Tibial nerve (tissue), 4 donors: Measurements from ENCODE around the gene NHEJ1. TPM values are rescaled to one million over a fixed set of nuclear protein-coding genes. Genes with fewer than 3 reads are reported as not detected.

Experiments
- DNase-seq, 2 donors: peaks; one replicate each; pipeline ENCODE4 v3.0.0-alpha.2; 2019; ENCODE audit warnings: low spot score in 2 of 2
- H3K27ac ChIP-seq, 4 donors: fragments of 200-600 bp; sonication (generic) in 3 of 4; one replicate each; pipeline ENCODE4 v1.5.1; 2017 to 2019; ENCODE audit warnings: mild to moderate bottlenecking in 1 of 4
- H3K27me3 ChIP-seq, 2 donors: fragments of 200-600 bp; sonication (generic) in 1 of 2; one replicate each; pipeline versions ENCODE4 v1.5.1 to v1.6.0; 2017 to 2019
- H3K36me3 ChIP-seq, 3 donors: fragments of 200-600 bp; sonication (generic); one replicate each; pipeline ENCODE4 v1.5.1; 2018 to 2019
- H3K4me1 ChIP-seq, 4 donors: fragments of 200-600 bp; sonication (generic) in 3 of 4; one replicate each; pipeline ENCODE4 v1.5.1; 2017 to 2019
- H3K4me3 ChIP-seq, 4 donors: fragments of 200-600 bp; sonication (generic) in 3 of 4; one replicate each; pipeline ENCODE4 v1.5.1; 2017 to 2019; ENCODE audit warnings: mild to moderate bottlenecking in 1 of 4, moderate library complexity in 1 of 4
- H3K9me3 ChIP-seq, 4 donors: fragments of 200-600 bp; sonication (generic) in 3 of 4; one replicate each; pipeline ENCODE4 v1.5.1; 2017 to 2019
- EP300 ChIP-seq, 2 donors: sonication (generic); formaldehyde crosslinking; IDR thresholded peaks; one replicate each; pipeline ENCODE4 v1.6.1; 2017; ENCODE audit warnings: antibody characterized with exemption in 2 of 2, mild to moderate bottlenecking in 1 of 2
- POLR2A ChIP-seq, 2 donors: fragments of 450-650 bp; IDR thresholded peaks; one replicate each; pipeline ENCODE4 v1.6.1; 2017; ENCODE audit warnings: antibody characterized with exemption in 2 of 2, mild to moderate bottlenecking in 2 of 2, moderate library complexity in 2 of 2
- WGBS, 2 donors: methylation state at CpG; one replicate each; pipeline ENCODE4 v1.1.5; 2018; 5-methylcytosine and 5-hydroxymethylcytosine counted together
- total RNA-seq, 4 donors: library from RNA; depleted of rRNA; stranded (reverse); fragments of >200 nt; gene quantifications; one replicate each; pipeline ENCODE4 v1.1.0, GENCODE V29; 2016
- TF ChIP-seq, protein P1 (sequence below), 5 experiments: fragments of 200-600 bp in 3 of 5; fragments of 450-650 bp in 2 of 5; sonication (generic) in 3 of 5; IDR thresholded peaks; one replicate each; pipeline ENCODE4 v1.5.1; 2016 to 2019; ENCODE audit warnings: antibody characterized with exemption in 5 of 5, mild to moderate bottlenecking in 3 of 5, moderate library complexity in 2 of 5

NHEJ1 gene
- total RNA-seq, 4 donors from 2014 or later = 12.9 to 27.4 (median 17.6) TPM

- peak overlapping the region; percentile 97 to 99 (median 98) for H3K27ac ChIP-seq
- 15 to 18% methylated on average over 19 to 22 of the region's 22 CpGs for WGBS, 2 donors
- no peaks in the 10 kb centered on the region for H3K27me3 ChIP-seq
- TF ChIP-seq, protein P1, sequence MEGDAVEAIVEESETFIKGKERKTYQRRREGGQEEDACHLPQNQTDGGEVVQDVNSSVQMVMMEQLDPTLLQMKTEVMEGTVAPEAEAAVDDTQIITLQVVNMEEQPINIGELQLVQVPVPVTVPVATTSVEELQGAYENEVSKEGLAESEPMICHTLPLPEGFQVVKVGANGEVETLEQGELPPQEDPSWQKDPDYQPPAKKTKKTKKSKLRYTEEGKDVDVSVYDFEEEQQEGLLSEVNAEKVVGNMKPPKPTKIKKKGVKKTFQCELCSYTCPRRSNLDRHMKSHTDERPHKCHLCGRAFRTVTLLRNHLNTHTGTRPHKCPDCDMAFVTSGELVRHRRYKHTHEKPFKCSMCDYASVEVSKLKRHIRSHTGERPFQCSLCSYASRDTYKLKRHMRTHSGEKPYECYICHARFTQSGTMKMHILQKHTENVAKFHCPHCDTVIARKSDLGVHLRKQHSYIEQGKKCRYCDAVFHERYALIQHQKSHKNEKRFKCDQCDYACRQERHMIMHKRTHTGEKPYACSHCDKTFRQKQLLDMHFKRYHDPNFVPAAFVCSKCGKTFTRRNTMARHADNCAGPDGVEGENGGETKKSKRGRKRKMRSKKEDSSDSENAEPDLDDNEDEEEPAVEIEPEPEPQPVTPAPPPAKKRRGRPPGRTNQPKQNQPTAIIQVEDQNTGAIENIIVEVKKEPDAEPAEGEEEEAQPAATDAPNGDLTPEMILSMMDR (IDR thresholded peaks at IDR 0.05) = no peak
- TF ChIP-seq POLR2A (IDR thresholded peaks at IDR 0.05) (no peak), EP300 (IDR thresholded peaks at IDR 0.05) (no peak)
- peaks cover 0 to 23% (median 12%) of the 10 kb centered on the region in 4 donors for H3K4me1 ChIP-seq
- DNase-seq = peak in 1 of 2 donors; percentile 78
- H3K36me3 ChIP-seq = peaks cover 0 to 43% (median 9%) of the 10 kb centered on the region in 3 donors
- H3K9me3 ChIP-seq = no peaks in the 10 kb centered on the region
- H3K4me3 ChIP-seq = peak overlapping the region; percentile 68 to 82 (median 76)
Observed at GRCh38 chr2:219207134-219207883, 46.7 kb upstream of the NHEJ1 start.

GRCh38 chr2:219206328-219207133 lies 45.9 kb upstream of the NHEJ1 start, which contains the start of gene ZFAND2B:
Gene ZFAND2B, plus strand, starts transcription at chr2:219206782. Its CDS starts 206 bp downstream, at chr2:219206988.
- Histone ChIP-seq H3K36me3 (peaks cover 0 to 37% (median 9%) of the 10 kb centered on the region in 3 donors), H3K9me3 (no peaks in the 10 kb centered on the region), H3K27me3 (no peaks in the 10 kb centered on the region), H3K4me1 (peaks cover 0 to 23% (median 12%) of the 10 kb centered on the region in 4 donors), H3K4me3 (peak within 1 kb of the TSS; percentile 68 to 82 (median 76)), H3K27ac (peak within 1 kb of the TSS; percentile 97 to 99 (median 98))
- TF ChIP-seq, protein P1 (IDR thresholded peaks at IDR 0.05) = peak in 2 of 5 experiments; percentile 65 to 68
- TF ChIP-seq POLR2A (IDR thresholded peaks at IDR 0.05) = peak; percentile 95 to 99
- TF ChIP-seq EP300 (IDR thresholded peaks at IDR 0.05) = peak in 1 of 2 donors; percentile 99
- peak; percentile 90 to 93 for DNase-seq
- 1 to 2% methylated on average over 25 to 40 of the region's 76 CpGs for WGBS, 2 donors

DNA sequence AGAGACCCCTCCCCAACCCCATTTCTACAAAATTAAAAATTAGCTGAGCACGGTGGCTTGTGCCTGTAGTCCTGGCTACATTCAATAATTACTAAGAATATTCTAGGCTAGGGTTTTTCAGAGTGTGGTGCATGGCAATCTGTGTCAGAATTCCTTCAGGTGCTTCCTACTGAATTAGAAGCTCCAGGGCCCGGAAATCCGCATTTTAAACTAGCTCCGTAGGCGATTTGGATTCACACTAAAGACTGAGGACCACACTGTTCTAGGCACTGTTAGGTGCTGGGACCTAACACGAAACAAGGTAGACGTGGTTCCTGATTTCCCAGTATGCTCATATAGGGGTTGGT lies 45.3 kb upstream of the NHEJ1 start:
- 18 to 28% methylated on average over 7 of the region's 7 CpGs for WGBS, 2 donors
- Histone ChIP-seq H3K27ac (peak overlapping the region; percentile 97 to 99 (median 98)), H3K9me3 (no peaks in the 10 kb centered on the region), H3K27me3 (no peaks in the 10 kb centered on the region), H3K4me1 (peaks cover 0 to 23% (median 12%) of the 10 kb centered on the region in 4 donors), H3K36me3 (peaks cover 0 to 31% (median 9%) of the 10 kb centered on the region in 3 donors), H3K4me3 (peak overlapping the region; percentile 68 to 82 (median 76))
- no peak for TF ChIP-seq POLR2A (IDR thresholded peaks at IDR 0.05)
- TF ChIP-seq EP300 (IDR thresholded peaks at IDR 0.05) = no peak
- TF ChIP-seq, protein P1 (IDR thresholded peaks at IDR 0.05) = no peak
- no peak for DNase-seq

DNA sequence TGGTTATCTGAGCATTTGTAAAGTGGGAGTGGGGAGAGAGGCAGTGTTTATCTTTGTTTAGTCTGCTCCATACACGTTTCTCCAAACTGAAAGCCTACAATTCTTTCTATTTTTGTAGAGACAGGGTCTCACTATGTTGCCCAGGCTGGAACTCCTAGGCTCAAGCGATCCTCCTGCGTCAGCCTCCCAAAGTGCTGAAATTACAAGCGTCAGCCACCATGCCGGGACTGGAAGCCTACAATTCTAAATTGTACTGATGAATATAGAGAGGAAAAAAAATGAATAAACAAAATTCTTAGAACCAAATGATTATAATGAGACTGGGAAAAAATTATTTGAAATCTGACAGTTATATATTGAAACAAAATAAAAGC lies 44.5 kb upstream of the NHEJ1 start:
- Histone ChIP-seq H3K4me3 (no peak overlapping the region), H3K27me3 (no peaks in the 10 kb centered on the region), H3K36me3 (peaks cover 0 to 23% (median 9%) of the 10 kb centered on the region in 3 donors), H3K27ac (no peak overlapping the region), H3K4me1 (peaks cover 0 to 27% (median 12%) of the 10 kb centered on the region in 4 donors), H3K9me3 (no peaks in the 10 kb centered on the region)
- WGBS, 2 donors = 82 to 85% methylated on average over 5 of the region's 5 CpGs
- TF ChIP-seq EP300 (IDR thresholded peaks at IDR 0.05) (no peak), POLR2A (IDR thresholded peaks at IDR 0.05) (no peak)
- TF ChIP-seq, protein P1 (IDR thresholded peaks at IDR 0.05) = no peak
- DNase-seq = no peak
